CD14-positive monocyte (primary cell): ENCODE measurements around the gene OVCA2. TPM values are rescaled to one million over a fixed set of nuclear protein-coding genes. Genes with fewer than 3 reads are reported as not detected.
A peak's percentile ranks its signal among the peaks of the same experiment; 100 is the strongest.

ENCODE experiments used
- DNase-seq, 3 donors: peaks; one replicate each; pipeline ENCODE4 v3.0.0-alpha.2; 2011 to 2022
- H2AFZ ChIP-seq: 2 replicates; pipeline ENCODE4 v1.6.0; 2012; ENCODE audit warnings: mild to moderate bottlenecking, low read depth, low read length, inconsistent platforms; ENCODE audit not compliant: insufficient read depth, poor library complexity, severe bottlenecking
- H3K27ac ChIP-seq, 2 donors: 1 replicate in 1 of 2; 2 replicates in 1 of 2; pipeline ENCODE4 v1.5.1; 2012 to 2013; ENCODE audit warnings: low read length in 2 of 2, control low read depth in 1 of 2, inconsistent platforms in 1 of 2, low read depth in 1 of 2, mild to moderate bottlenecking in 1 of 2
- H3K27me3 ChIP-seq, 2 donors: one replicate each; pipeline versions ENCODE4 v1.6.0 to v1.6.1; 2011 to 2013; ENCODE audit warnings: low read length in 2 of 2; ENCODE audit not compliant: control insufficient read depth in 2 of 2, insufficient read depth in 2 of 2
- H3K36me3 ChIP-seq, 2 donors: replicated peaks in 1 of 2; 1 replicate in 1 of 2; 2 replicates in 1 of 2; pipeline versions ENCODE4 v1.5.1 to v1.6.1; 2012 to 2013; ENCODE audit warnings: low read length in 2 of 2, control low read depth in 1 of 2, inconsistent platforms in 1 of 2, mild to moderate bottlenecking in 1 of 2; ENCODE audit not compliant: insufficient read depth in 2 of 2, control insufficient read depth in 1 of 2
- H3K4me1 ChIP-seq, 2 donors: 1 replicate in 1 of 2; 2 replicates in 1 of 2; pipeline versions ENCODE4 v1.5.1 to v1.6.1; 2012 to 2013; ENCODE audit warnings: low read length in 2 of 2, control low read depth in 1 of 2, inconsistent platforms in 1 of 2, mild to moderate bottlenecking in 1 of 2, moderate library complexity in 1 of 2; ENCODE audit not compliant: insufficient read depth in 2 of 2, control insufficient read depth in 1 of 2
- H3K4me2 ChIP-seq: replicated peaks from 2 replicates; pipeline ENCODE3; 2012; ENCODE audit warnings: low read length, moderate library complexity, mild to moderate bottlenecking; ENCODE audit not compliant: poor library complexity, severe bottlenecking; ENCODE audit errors: extremely low read depth
- H3K4me3 ChIP-seq, 3 experiments: fragments of 200-600 bp in 1 of 3; sonication (generic) in 1 of 3; replicated peaks in 1 of 3; 1 replicate in 2 of 3; 2 replicates in 1 of 3; pipeline ENCODE4 v1.5.1; 2011 to 2013; ENCODE audit warnings: low read length in 3 of 3, mild to moderate bottlenecking in 3 of 3, control low read depth in 2 of 3, low read depth in 2 of 3, inconsistent platforms in 1 of 3, moderate library complexity in 1 of 3
- H3K79me2 ChIP-seq: 2 replicates; pipeline ENCODE4 v1.6.0; 2012; ENCODE audit warnings: mild to moderate bottlenecking, control low read depth, inconsistent platforms, low read length, moderate library complexity; ENCODE audit not compliant: insufficient read depth
- H3K9ac ChIP-seq: 2 replicates; pipeline ENCODE4 v1.6.0; 2017; ENCODE audit warnings: low read length, mild to moderate bottlenecking; ENCODE audit not compliant: insufficient read depth, poor library complexity, severe bottlenecking
- H3K9me3 ChIP-seq, 2 donors: replicated peaks in 1 of 2; 1 replicate in 1 of 2; 2 replicates in 1 of 2; pipeline versions ENCODE4 v1.5.1 to v1.6.1; 2012 to 2013; ENCODE audit warnings: low read length in 2 of 2, control low read depth in 1 of 2; ENCODE audit not compliant: control insufficient read depth in 1 of 2, insufficient read depth in 1 of 2
- H4K20me1 ChIP-seq: 2 replicates; pipeline ENCODE4 v1.6.0; 2012; ENCODE audit warnings: mild to moderate bottlenecking, low read length, control low read depth, moderate library complexity; ENCODE audit not compliant: insufficient read depth
- H3K27ac Mint-ChIP-seq, 7 donors: one replicate each; pipeline ENCODE4 v1.8.0; 2020; ENCODE audit warnings: mild to moderate bottlenecking in 7 of 7, mixed read lengths in 7 of 7, moderate library complexity in 6 of 7, inconsistent platforms in 2 of 7
- H3K27me3 Mint-ChIP-seq, 3 donors: one replicate each; pipeline ENCODE4 v1.8.0; 2021 to 2022; ENCODE audit warnings: low read depth in 3 of 3, mild to moderate bottlenecking in 3 of 3, mixed read lengths in 3 of 3, moderate library complexity in 3 of 3, inconsistent platforms in 1 of 3
- H3K36me3 Mint-ChIP-seq, 2 donors: one replicate each; pipeline ENCODE4 v1.8.0; 2020; ENCODE audit warnings: mixed read lengths in 2 of 2, inconsistent platforms in 1 of 2, mild to moderate bottlenecking in 1 of 2
- H3K4me1 Mint-ChIP-seq: one replicate; pipeline ENCODE4 v1.8.0; 2020; ENCODE audit warnings: mild to moderate bottlenecking, mixed read lengths
- H3K4me3 Mint-ChIP-seq, 2 donors: one replicate each; pipeline ENCODE4 v1.8.0; 2020; ENCODE audit warnings: mild to moderate bottlenecking in 2 of 2, mixed read lengths in 2 of 2, moderate library complexity in 1 of 2
- H3K9me3 Mint-ChIP-seq, 7 donors: one replicate each; pipeline ENCODE4 v1.8.0; 2020 to 2022; ENCODE audit warnings: mixed read lengths in 7 of 7, mild to moderate bottlenecking in 6 of 7, moderate library complexity in 6 of 7, inconsistent platforms in 2 of 7
- CTCF ChIP-seq: fragments of 200-600 bp; IDR thresholded peaks from one replicate; pipeline ENCODE4 v1.8.0; 2022; ENCODE audit warnings: antibody characterized with exemption, mild to moderate bottlenecking
- whole genome bisulfite sequencing: methylation state at CpG from one replicate; pipeline ENCODE4 v1.1.5; 2013; ENCODE audit warnings: missing lambda C conversion rate; ENCODE audit not compliant: insufficient coverage; 5-methylcytosine and 5-hydroxymethylcytosine counted together
- intact Hi-C, 2 donors: fragments of 100-400 bp; cut with micrococcal nuclease; formaldehyde crosslinking; loops; one replicate each; pipeline versions ENCODE4 v1.15.0 to v1.15.1; 2023
- polyA plus RNA-seq, 3 donors: library from polyadenylated mRNA; depleted of rRNA in 1 of 3; unstranded in 2 of 3; stranded (reverse) in 1 of 3; fragments of 300-500 nt in 2 of 3; fragments of >200 nt in 1 of 3; fragmentation: Illumina TruSeq in 2 of 3; gene quantifications; 1 replicate in 2 of 3; 2 replicates in 1 of 3; pipeline ENCODE4 v1.2.3, GENCODE V29; 2012 to 2021

OVCA2 gene
- polyA plus RNA-seq, 3 donors: 30.5 to 94.9 (median 69.1) TPM

DNA sequence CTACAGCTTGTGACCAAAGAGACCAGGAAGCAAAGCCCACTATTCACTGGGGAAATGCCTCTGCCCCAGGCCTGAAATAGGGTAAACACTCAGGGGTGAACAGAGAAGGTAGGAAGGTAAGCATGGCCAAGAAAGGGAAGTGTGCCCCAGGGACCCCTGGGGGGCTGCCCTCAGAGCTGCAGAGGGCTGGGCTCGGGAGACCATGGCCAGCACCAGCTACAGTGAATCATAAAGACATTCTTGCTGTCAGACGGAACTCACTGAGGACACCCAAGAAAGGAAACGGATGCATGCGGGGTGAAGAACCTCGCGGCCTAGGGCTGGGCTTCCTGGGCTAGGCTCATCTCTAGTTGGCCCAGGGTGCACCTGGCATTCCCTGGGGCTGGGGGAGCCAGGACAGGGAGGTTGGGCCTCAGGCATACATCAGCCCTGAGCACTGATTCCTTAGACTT is 22.7 kb downstream of the OVCA2 start:
- Histone ChIP-seq H3K36me3 (peaks cover 21 to 72% of the 10 kb centered on the region in 2 donors), H3K4me3 (no peak overlapping the region), H3K4me1 (peaks cover 9 to 12% of the 10 kb centered on the region in 2 donors), H3K9ac (no peak overlapping the region), H3K4me2 (no peak overlapping the region), H2AFZ (no peak overlapping the region), H3K27ac (no peak overlapping the region), H3K27me3 (peaks cover 0 to 4% of the 10 kb centered on the region in 2 donors), H4K20me1 (no peaks in the 10 kb centered on the region), H3K9me3 (no peaks in the 10 kb centered on the region), H3K79me2 (no peaks in the 10 kb centered on the region)
- 94% methylated on average over 4 of the region's 6 CpGs for WGBS
- Mint-ChIP-seq H3K4me3 (no peak overlapping the region), H3K9me3 (no peaks in the 10 kb centered on the region), H3K36me3 (peaks cover 79 to 85% of the 10 kb centered on the region in 2 donors), H3K4me1 (peaks cover 23% of the 10 kb centered on the region), H3K27me3 (peaks cover 5 to 19% (median 6%) of the 10 kb centered on the region in 3 donors), H3K27ac (peak overlapping the region in 1 of 7 donors; percentile 33)
- no peak for TF ChIP-seq CTCF
- intact Hi-C loops: no loop called here
- no peak for DNase-seq

- Histone ChIP-seq H3K9ac (no peak overlapping the region), H3K4me1 (peaks cover 3 to 7% of the 10 kb centered on the region in 2 donors), H3K27ac (no peak overlapping the region), H3K4me2 (no peak overlapping the region), H3K9me3 (no peaks in the 10 kb centered on the region), H4K20me1 (no peaks in the 10 kb centered on the region), H2AFZ (no peak overlapping the region), H3K36me3 (peaks cover 21 to 72% of the 10 kb centered on the region in 2 donors), H3K4me3 (no peak overlapping the region), H3K79me2 (no peaks in the 10 kb centered on the region), H3K27me3 (peaks cover 0 to under 1% of the 10 kb centered on the region in 2 donors)
- intact Hi-C loops: no loop called here
- Mint-ChIP-seq H3K9me3 (no peaks in the 10 kb centered on the region), H3K36me3 (peaks cover 84 to 89% of the 10 kb centered on the region in 2 donors), H3K27me3 (peaks cover 5 to 15% (median 7%) of the 10 kb centered on the region in 3 donors), H3K27ac (peak overlapping the region in 1 of 7 donors; percentile 69), H3K4me3 (no peak overlapping the region), H3K4me1 (peaks cover 23% of the 10 kb centered on the region)
- peak; percentile 71 for TF ChIP-seq CTCF
- 89% methylated on average over 24 of the region's 24 CpGs for WGBS
- DNase-seq: peak in 2 of 3 donors; percentile 44 to 70
These were observed 23.4 kb downstream of the OVCA2 start for GRCh38 chr17:2064980-2065785.
